HL-60 (cell line): ENCODE data around the gene LTA4H.
A peak's percentile ranks its signal among the peaks of the same experiment; 100 is the strongest.

Experiments
- DNase-seq, 2 experiments: peaks; one replicate each; pipeline ENCODE4 v3.0.0-alpha.2; 2010 to 2020; ENCODE audit warnings: low read depth in 1 of 2, low spot score in 1 of 2
- H3K27ac ChIP-seq: fragments of 250-450 bp; sonication (Bioruptor Pico); replicated peaks from 2 replicates; pipeline ENCODE4 v1.5.1; 2020; ENCODE audit warnings: mild to moderate bottlenecking, moderate library complexity
- H3K27me3 ChIP-seq: fragments of 250-450 bp; sonication (Bioruptor Pico); 2 replicates; pipeline ENCODE4 v1.5.1; 2021; ENCODE audit warnings: mild to moderate bottlenecking, moderate library complexity; ENCODE audit not compliant: insufficient read depth, poor library complexity, severe bottlenecking
- H3K4me3 ChIP-seq: replicated peaks from 2 replicates; pipeline ENCODE4 v1.5.1; 2011; ENCODE audit warnings: mild to moderate bottlenecking, control low read depth, low read length; ENCODE audit not compliant: insufficient read depth
- CTCF ChIP-seq: IDR thresholded peaks from one replicate; pipeline ENCODE4 v1.5.1; 2011; ENCODE audit warnings: low read length, control low read depth, inconsistent platforms; ENCODE audit not compliant: insufficient read depth
- GABPA ChIP-seq: IDR thresholded peaks from 2 replicates; pipeline ENCODE4 v1.6.1; 2012; ENCODE audit warnings: low read depth
- POLR2AphosphoS5 ChIP-seq: IDR thresholded peaks from 2 replicates; pipeline ENCODE4 v1.6.1; 2012; ENCODE audit warnings: low read depth
- REST ChIP-seq: IDR thresholded peaks from 2 replicates; pipeline ENCODE4 v1.6.1; 2012; ENCODE audit warnings: low read depth; ENCODE audit not compliant: insufficient replicate concordance
- SPI1 ChIP-seq: IDR thresholded peaks from 2 replicates; pipeline ENCODE4 v1.6.1; 2012; ENCODE audit warnings: low read depth, mild to moderate bottlenecking, borderline replicate concordance

LTA4H gene

GRCh38 chr12:95998611-95999286 lies 36.6 kb downstream of the LTA4H start:
- TF ChIP-seq CTCF (peak; percentile 85), GABPA (no peak), REST (no peak), SPI1 (no peak), POLR2AphosphoS5 (no peak)
- 0 out of 2 replicates have a peak overlapping the region, but pooled peaks have one; percentile 2 for H3K27ac ChIP-seq

GRCh38 chr12:95997911-95998510 lies 37.4 kb downstream of the LTA4H start:
- H3K27ac ChIP-seq, result peak overlapping the region; percentile 21
- H3K4me3 ChIP-seq, result no peak overlapping the region
- no peak for TF ChIP-seq SPI1
- no peak for TF ChIP-seq REST
- TF ChIP-seq GABPA, result no peak
- no peak for TF ChIP-seq CTCF
- TF ChIP-seq POLR2AphosphoS5, result no peak
- no peaks in the 10 kb centered on the region for H3K27me3 ChIP-seq
- no peak for DNase-seq

More at GRCh38 chr12:95998611-95999286, 36.6 kb downstream of the LTA4H start:
- H3K4me3 ChIP-seq, result no peak overlapping the region
- DNase-seq, result peak; percentile 40 to 74
- no peaks in the 10 kb centered on the region for H3K27me3 ChIP-seq

- Histone ChIP-seq H3K4me3 (no peak overlapping the region), H3K27ac (peak overlapping the region; percentile 21), H3K27me3 (no peaks in the 10 kb centered on the region)
- no peak for DNase-seq
- no peak for TF ChIP-seq SPI1
- TF ChIP-seq POLR2AphosphoS5, result no peak
- no peak for TF ChIP-seq GABPA
- TF ChIP-seq CTCF, result no peak
- TF ChIP-seq REST, result no peak
Measured at GRCh38 chr12:95997276-95997675, 38.1 kb downstream of the LTA4H start.
